ENCODE results near the gene ASRGL1.

- TF ChIP-seq CTCF (IDR thresholded peaks at IDR 0.05), result no peak
- TF ChIP-seq POLR2A (IDR thresholded peaks at IDR 0.05), result no peak
Measured at GRCh38 chr11:62306227-62306626, 31.0 kb upstream of the ASRGL1 start.
